ENCODE data around the gene OR6X1.

OR6X1 gene

GRCh38 chr11:123775715-123776549 lies 21.6 kb upstream of the OR6X1 start:
- no peaks in the 10 kb centered on the region for H3K4me1 ChIP-seq (ENCODE audit: control insufficient read depth, insufficient read depth, low read length)
- H3K36me3 ChIP-seq (ENCODE audit: control insufficient read depth in 2 of 2, insufficient read depth in 2 of 2, low read length in 2 of 2), result no peaks in the 10 kb centered on the region
- no peak overlapping the region for H3K9ac ChIP-seq (ENCODE audit: low read length in 2 of 2)
- H3K27me3 ChIP-seq (ENCODE audit: control insufficient read depth in 1 of 2, insufficient read depth in 2 of 2, low read length in 2 of 2), result no peaks in the 10 kb centered on the region
- no peak overlapping the region for H3K27ac ChIP-seq (ENCODE audit: low read length)
- no peak overlapping the region for H3K4me3 ChIP-seq (ENCODE audit: low read length in 2 of 2)
- no peaks in the 10 kb centered on the region for H3K9me3 ChIP-seq (ENCODE audit: control insufficient read depth in 2 of 2, low read length in 2 of 2)

- Histone ChIP-seq H3K9me3 (ENCODE audit: control insufficient read depth in 2 of 2, low read length in 2 of 2) (no peaks in the 10 kb centered on the region), H3K27me3 (ENCODE audit: control insufficient read depth in 1 of 2, insufficient read depth in 2 of 2, low read length in 2 of 2) (no peaks in the 10 kb centered on the region), H3K4me3 (ENCODE audit: low read length in 2 of 2) (no peak overlapping the region), H3K27ac (ENCODE audit: low read length) (no peak overlapping the region), H3K9ac (ENCODE audit: low read length in 2 of 2) (no peak overlapping the region), H3K36me3 (ENCODE audit: control insufficient read depth in 2 of 2, insufficient read depth in 2 of 2, low read length in 2 of 2) (no peaks in the 10 kb centered on the region), H3K4me1 (ENCODE audit: control insufficient read depth, insufficient read depth, low read length) (no peaks in the 10 kb centered on the region)
These were observed 21.0 kb upstream of the OR6X1 start for GRCh38 chr11:123775289-123775688.

GRCh38 chr11:123773959-123774358 lies 19.6 kb upstream of the OR6X1 start:
- no peaks in the 10 kb centered on the region for H3K4me1 ChIP-seq (ENCODE audit: control insufficient read depth, insufficient read depth, low read length)
- H3K36me3 ChIP-seq (ENCODE audit: control insufficient read depth in 2 of 2, insufficient read depth in 2 of 2, low read length in 2 of 2), result no peaks in the 10 kb centered on the region
- no peak overlapping the region for H3K27ac ChIP-seq (ENCODE audit: low read length)
- no peak overlapping the region for H3K9ac ChIP-seq (ENCODE audit: low read length in 2 of 2)
- H3K27me3 ChIP-seq (ENCODE audit: control insufficient read depth in 1 of 2, insufficient read depth in 2 of 2, low read length in 2 of 2), result no peaks in the 10 kb centered on the region
- H3K4me3 ChIP-seq (ENCODE audit: low read length in 2 of 2), result no peak overlapping the region
- no peaks in the 10 kb centered on the region for H3K9me3 ChIP-seq (ENCODE audit: control insufficient read depth in 2 of 2, low read length in 2 of 2)

- H3K27me3 ChIP-seq (ENCODE audit: control insufficient read depth in 1 of 2, insufficient read depth in 2 of 2, low read length in 2 of 2), result no peaks in the 10 kb centered on the region
- no peak overlapping the region for H3K4me3 ChIP-seq (ENCODE audit: low read length in 2 of 2)
- H3K4me1 ChIP-seq (ENCODE audit: control insufficient read depth, insufficient read depth, low read length), result no peaks in the 10 kb centered on the region
- no peaks in the 10 kb centered on the region for H3K9me3 ChIP-seq (ENCODE audit: control insufficient read depth in 2 of 2, low read length in 2 of 2)
- no peak overlapping the region for H3K27ac ChIP-seq (ENCODE audit: low read length)
- H3K36me3 ChIP-seq (ENCODE audit: control insufficient read depth in 2 of 2, insufficient read depth in 2 of 2, low read length in 2 of 2), result no peaks in the 10 kb centered on the region
- H3K9ac ChIP-seq (ENCODE audit: low read length in 2 of 2), result no peak overlapping the region
These were observed 18.7 kb upstream of the OR6X1 start for GRCh38 chr11:123773026-123773425.

- H3K4me1 ChIP-seq (ENCODE audit: control insufficient read depth, insufficient read depth, low read length), result no peaks in the 10 kb centered on the region
- H3K9ac ChIP-seq (ENCODE audit: low read length in 2 of 2), result no peak overlapping the region
- H3K27ac ChIP-seq (ENCODE audit: low read length), result no peak overlapping the region
- H3K9me3 ChIP-seq (ENCODE audit: control insufficient read depth in 2 of 2, low read length in 2 of 2), result no peaks in the 10 kb centered on the region
- H3K27me3 ChIP-seq (ENCODE audit: control insufficient read depth in 1 of 2, insufficient read depth in 2 of 2, low read length in 2 of 2), result no peaks in the 10 kb centered on the region
- H3K36me3 ChIP-seq (ENCODE audit: control insufficient read depth in 2 of 2, insufficient read depth in 2 of 2, low read length in 2 of 2), result no peaks in the 10 kb centered on the region
- no peak overlapping the region for H3K4me3 ChIP-seq (ENCODE audit: low read length in 2 of 2)
These were observed 17.3 kb upstream of the OR6X1 start for GRCh38 chr11:123771664-123772063.

- Histone ChIP-seq H3K4me3 (ENCODE audit: low read length in 2 of 2) (no peak overlapping the region), H3K27ac (ENCODE audit: low read length) (no peak overlapping the region), H3K27me3 (ENCODE audit: control insufficient read depth in 1 of 2, insufficient read depth in 2 of 2, low read length in 2 of 2) (no peaks in the 10 kb centered on the region), H3K9ac (ENCODE audit: low read length in 2 of 2) (no peak overlapping the region), H3K36me3 (ENCODE audit: control insufficient read depth in 2 of 2, insufficient read depth in 2 of 2, low read length in 2 of 2) (no peaks in the 10 kb centered on the region), H3K4me1 (ENCODE audit: control insufficient read depth, insufficient read depth, low read length) (no peaks in the 10 kb centered on the region), H3K9me3 (ENCODE audit: control insufficient read depth in 2 of 2, low read length in 2 of 2) (no peaks in the 10 kb centered on the region)
These were observed 16.4 kb upstream of the OR6X1 start for GRCh38 chr11:123770712-123771111.

- no peaks in the 10 kb centered on the region for H3K27me3 ChIP-seq (ENCODE audit: control insufficient read depth in 1 of 2, insufficient read depth in 2 of 2, low read length in 2 of 2)
- H3K27ac ChIP-seq (ENCODE audit: low read length), result no peak overlapping the region
- peaks cover 0 to 2% of the 10 kb centered on the region in 2 donors for H3K9me3 ChIP-seq (ENCODE audit: control insufficient read depth in 2 of 2, low read length in 2 of 2)
- no peaks in the 10 kb centered on the region for H3K4me1 ChIP-seq (ENCODE audit: control insufficient read depth, insufficient read depth, low read length)
- no peaks in the 10 kb centered on the region for H3K36me3 ChIP-seq (ENCODE audit: control insufficient read depth in 2 of 2, insufficient read depth in 2 of 2, low read length in 2 of 2)
- H3K4me3 ChIP-seq (ENCODE audit: low read length in 2 of 2), result no peak overlapping the region
- no peak overlapping the region for H3K9ac ChIP-seq (ENCODE audit: low read length in 2 of 2)
These were observed 11.3 kb upstream of the OR6X1 start for GRCh38 chr11:123765601-123766000.

- H3K27me3 ChIP-seq (ENCODE audit: control insufficient read depth in 1 of 2, insufficient read depth in 2 of 2, low read length in 2 of 2), result no peaks in the 10 kb centered on the region
- no peak overlapping the region for H3K9ac ChIP-seq (ENCODE audit: low read length in 2 of 2)
- H3K4me3 ChIP-seq (ENCODE audit: low read length in 2 of 2), result no peak overlapping the region
- no peak overlapping the region for H3K27ac ChIP-seq (ENCODE audit: low read length)
- H3K4me1 ChIP-seq (ENCODE audit: control insufficient read depth, insufficient read depth, low read length), result no peaks in the 10 kb centered on the region
- peaks cover 0 to 2% of the 10 kb centered on the region in 2 donors for H3K9me3 ChIP-seq (ENCODE audit: control insufficient read depth in 2 of 2, low read length in 2 of 2)
- no peaks in the 10 kb centered on the region for H3K36me3 ChIP-seq (ENCODE audit: control insufficient read depth in 2 of 2, insufficient read depth in 2 of 2, low read length in 2 of 2)
These were observed 8.1 kb upstream of the OR6X1 start for GRCh38 chr11:123762422-123762821.

- Histone ChIP-seq H3K9me3 (ENCODE audit: control insufficient read depth in 2 of 2, low read length in 2 of 2) (peaks cover 0 to 2% of the 10 kb centered on the region in 2 donors), H3K4me1 (ENCODE audit: control insufficient read depth, insufficient read depth, low read length) (no peaks in the 10 kb centered on the region), H3K4me3 (ENCODE audit: low read length in 2 of 2) (no peak overlapping the region), H3K36me3 (ENCODE audit: control insufficient read depth in 2 of 2, insufficient read depth in 2 of 2, low read length in 2 of 2) (no peaks in the 10 kb centered on the region), H3K27ac (ENCODE audit: low read length) (no peak overlapping the region), H3K27me3 (ENCODE audit: control insufficient read depth in 1 of 2, insufficient read depth in 2 of 2, low read length in 2 of 2) (no peaks in the 10 kb centered on the region), H3K9ac (ENCODE audit: low read length in 2 of 2) (no peak overlapping the region)
These were observed 6.6 kb upstream of the OR6X1 start for GRCh38 chr11:123760894-123761293.

GRCh38 chr11:123757976-123758375 lies 3.7 kb upstream of the OR6X1 start:
- H3K4me3 ChIP-seq (ENCODE audit: low read length in 2 of 2), result no peak overlapping the region
- H3K36me3 ChIP-seq (ENCODE audit: control insufficient read depth in 2 of 2, insufficient read depth in 2 of 2, low read length in 2 of 2), result no peaks in the 10 kb centered on the region
- H3K27ac ChIP-seq (ENCODE audit: low read length), result no peak overlapping the region
- H3K9ac ChIP-seq (ENCODE audit: low read length in 2 of 2), result no peak overlapping the region
- H3K27me3 ChIP-seq (ENCODE audit: control insufficient read depth in 1 of 2, insufficient read depth in 2 of 2, low read length in 2 of 2), result no peaks in the 10 kb centered on the region
- peaks cover 0 to 2% of the 10 kb centered on the region in 2 donors for H3K9me3 ChIP-seq (ENCODE audit: control insufficient read depth in 2 of 2, low read length in 2 of 2)
- no peaks in the 10 kb centered on the region for H3K4me1 ChIP-seq (ENCODE audit: control insufficient read depth, insufficient read depth, low read length)

GRCh38 chr11:123755813-123756212 lies 1.5 kb upstream of the OR6X1 start:
- no peak overlapping the region for H3K27ac ChIP-seq (ENCODE audit: low read length)
- no peak overlapping the region for H3K4me3 ChIP-seq (ENCODE audit: low read length in 2 of 2)
- H3K9ac ChIP-seq (ENCODE audit: low read length in 2 of 2), result no peak overlapping the region
- H3K9me3 ChIP-seq (ENCODE audit: control insufficient read depth in 2 of 2, low read length in 2 of 2), result no peaks in the 10 kb centered on the region
- H3K4me1 ChIP-seq (ENCODE audit: control insufficient read depth, insufficient read depth, low read length), result no peaks in the 10 kb centered on the region
- H3K36me3 ChIP-seq (ENCODE audit: control insufficient read depth in 2 of 2, insufficient read depth in 2 of 2, low read length in 2 of 2), result no peaks in the 10 kb centered on the region
- H3K27me3 ChIP-seq (ENCODE audit: control insufficient read depth in 1 of 2, insufficient read depth in 2 of 2, low read length in 2 of 2), result no peaks in the 10 kb centered on the region
